Left cardiac atrium (tissue), 4 donors: Measurements from ENCODE around the gene SLC49A3. TPM values are rescaled to one million over a fixed set of nuclear protein-coding genes. Genes with fewer than 3 reads are reported as not detected.

Experiments
- ATAC-seq, 2 donors: fragments of 200-7000 bp; cut with Tn5 transposase; one replicate each; pipeline ENCODE4 v1.9.1; 2020; ENCODE audit warnings: mild to moderate bottlenecking in 2 of 2, moderate library complexity in 2 of 2
- DNase-seq: peaks from one replicate; pipeline ENCODE4 v3.0.0-alpha.2; 2020
- intact Hi-C, 2 donors: fragments of 100-400 bp; cut with DNase I; formaldehyde crosslinking; loops; one replicate each; pipeline versions ENCODE4 v1.14.1 to v1.15.1; 2022 to 2023
- total RNA-seq, 2 donors: library from RNA; stranded (reverse); fragmentation: NEBNext Ultra II Directional; extraction: Animal tissue kit (Norgen Biotek cat#: 25700); gene quantifications; one replicate each; pipeline ENCODE4 v1.2.1, GENCODE V29; 2021
- donor health status: DM: no; HTN: yes; CAD: no.
- donor health status: DM: no; HTN: yes; CAD: no; lungs with severe emphysema.
- donor health status: DM: yes; HTN: yes; CAD: no.
- donor health status: Dilated cardiomyopathy.

SLC49A3 gene
- total RNA-seq, 2 donors from 2014 or later, result 14.0 to 17.2 TPM

DNA sequence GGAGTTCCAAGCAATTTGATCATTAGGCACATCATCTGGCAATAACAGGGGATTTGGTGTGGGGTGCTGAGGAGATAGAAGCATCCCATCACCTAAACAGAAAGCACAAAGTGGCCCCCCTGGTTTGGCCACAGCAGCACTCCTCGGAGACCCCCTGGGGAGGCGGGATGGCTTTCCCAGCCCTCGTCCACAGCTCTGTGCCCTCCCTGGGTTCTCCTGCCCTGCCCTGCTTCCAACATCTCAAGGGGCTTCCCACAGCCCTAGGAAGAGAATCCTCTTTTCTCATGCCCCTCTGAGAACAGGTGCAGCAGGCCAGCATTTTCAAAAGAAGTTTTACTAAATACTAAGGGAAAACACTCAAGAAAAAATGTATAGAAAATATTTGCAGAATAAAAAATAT is 27.7 kb downstream of the SLC49A3 start:
- intact Hi-C loops, result no loop called here
- no peak for DNase-seq
- ATAC-seq, result no peak

DNA sequence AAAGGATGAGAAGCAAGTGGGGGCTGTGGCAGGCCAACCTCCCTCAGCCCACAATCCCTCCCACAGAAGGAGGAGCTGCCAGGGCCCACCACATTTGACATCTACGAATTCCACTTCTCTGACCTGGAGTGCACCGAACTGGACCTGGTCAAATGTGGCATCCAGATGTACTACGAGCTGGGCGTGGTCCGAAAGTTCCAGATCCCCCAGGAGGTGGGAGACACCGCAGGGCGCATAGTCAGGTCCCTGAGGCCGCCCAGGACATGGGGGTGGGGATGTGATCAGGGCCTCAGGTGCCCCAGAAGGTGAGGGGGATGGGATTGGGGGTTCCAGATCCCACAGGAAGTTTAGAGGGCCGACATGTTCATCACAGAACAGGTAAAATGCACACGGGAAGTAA is 28.6 kb downstream of the SLC49A3 start:
- DNase-seq, result no peak
- intact Hi-C loops, result no loop called here
- no peak for ATAC-seq

DNA sequence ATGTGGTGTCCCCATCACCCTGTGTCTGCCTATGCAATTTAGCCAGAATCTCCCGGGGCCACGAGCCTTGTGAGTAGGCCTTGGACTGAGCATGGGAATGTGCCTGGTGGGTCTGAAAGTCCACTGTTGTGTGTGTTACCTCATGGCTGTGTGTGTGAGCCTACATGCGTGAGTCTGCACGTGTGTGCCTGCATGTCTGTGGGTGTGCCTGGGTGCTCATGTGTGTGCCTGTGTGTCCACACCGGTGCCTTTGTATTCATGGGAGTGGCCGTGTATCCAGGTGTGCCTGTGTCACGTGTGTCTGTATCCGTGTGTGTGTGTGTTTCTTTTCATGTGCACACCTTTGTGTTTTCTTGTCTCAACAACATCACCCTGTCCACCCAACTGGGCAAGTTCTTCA is 29.1 kb downstream of the SLC49A3 start:
- intact Hi-C loops, result no loop called here
- ATAC-seq (no peak), DNase-seq (no peak)

DNA sequence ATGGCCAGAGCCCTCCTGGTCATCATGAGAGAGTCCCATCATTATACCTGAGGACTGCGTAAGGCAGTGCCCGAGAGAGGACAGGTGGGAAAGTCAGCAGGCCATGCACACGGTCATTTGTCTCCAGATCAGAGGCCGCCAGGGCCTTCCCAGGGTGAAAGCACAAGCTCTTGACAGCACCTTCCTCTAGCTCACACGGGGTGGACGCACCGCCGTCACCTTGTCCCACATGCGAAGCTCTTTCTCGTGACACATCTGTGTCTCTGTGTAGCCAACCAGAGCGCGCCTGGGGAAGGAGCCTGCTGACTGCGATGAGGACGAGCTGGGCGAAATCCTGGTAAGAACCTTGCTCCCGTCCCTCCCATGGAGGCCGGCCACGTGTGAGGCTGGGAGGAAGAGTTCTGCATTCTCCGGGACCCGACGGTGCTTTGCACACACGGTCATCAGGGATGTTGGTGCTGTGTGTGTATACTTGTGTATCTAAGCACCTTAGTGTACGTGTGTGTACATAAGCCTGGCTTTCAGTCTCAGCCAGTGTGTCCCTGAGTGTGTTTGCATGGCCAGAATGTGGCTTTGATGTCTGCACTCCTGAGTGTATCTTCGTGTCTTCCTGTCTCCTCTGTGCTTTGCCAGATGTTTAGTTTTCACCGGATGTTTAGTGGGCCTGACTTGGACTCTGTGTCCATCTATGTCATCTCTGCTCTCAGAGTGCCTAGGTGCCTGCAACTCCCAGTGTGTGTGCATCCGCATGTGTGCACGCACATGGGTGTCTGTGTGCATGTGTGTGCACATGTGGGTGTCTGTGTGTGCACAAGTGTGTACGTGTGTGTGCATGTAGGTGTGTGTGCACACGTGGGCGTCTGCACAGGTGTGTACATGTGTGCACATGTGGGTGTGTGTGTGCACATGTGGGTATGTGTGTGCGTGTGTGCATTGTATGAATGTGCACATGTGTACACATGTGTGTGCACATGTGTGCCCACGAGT is 30.0 kb downstream of the SLC49A3 start:
- DNase-seq (no peak), ATAC-seq (no peak)
- intact Hi-C loops, result no loop called here

DNA sequence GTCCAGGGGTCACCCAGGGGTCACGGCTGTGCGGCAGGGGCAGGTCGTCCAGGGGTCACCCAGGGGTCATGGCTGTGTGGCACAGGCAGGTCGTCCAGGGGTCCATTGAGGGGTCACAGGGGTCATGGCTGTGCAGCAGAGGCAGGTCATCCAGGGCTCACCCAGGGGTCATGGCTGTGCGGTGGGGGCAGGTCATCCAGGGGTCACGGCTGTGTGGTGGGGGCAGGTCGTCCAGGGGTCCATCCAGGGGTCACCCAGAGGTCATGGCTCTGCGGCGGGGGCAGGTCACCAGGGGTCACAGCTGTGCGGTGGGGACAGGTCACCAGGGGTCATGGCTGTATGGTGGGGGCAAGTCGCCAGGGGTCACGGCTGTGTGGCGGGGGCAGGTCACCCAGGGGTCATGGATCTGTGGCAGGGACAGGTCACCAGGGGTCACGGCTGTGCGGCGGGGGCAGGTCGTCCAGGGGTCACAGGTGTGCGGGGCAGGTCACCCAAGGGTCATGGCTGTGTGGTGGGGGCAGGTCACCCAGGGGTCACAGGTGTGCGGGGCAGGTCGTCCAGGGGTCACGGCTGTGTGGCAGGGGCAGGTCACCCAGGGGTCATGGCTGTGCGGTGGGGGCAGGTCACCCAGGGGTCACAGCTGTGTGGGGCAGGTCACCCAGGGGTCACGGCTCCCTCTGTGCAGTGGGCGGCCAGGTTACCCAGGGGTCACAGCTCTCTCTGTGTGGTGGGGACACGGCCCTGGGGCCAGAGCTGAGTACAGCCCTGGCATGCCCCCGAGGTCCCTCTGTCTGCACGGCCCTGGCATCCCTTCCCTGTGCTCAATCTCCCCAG is 30.9 kb downstream of the SLC49A3 start:
- intact Hi-C loops, result no loop called here
- no peak for ATAC-seq
- DNase-seq, result no peak

DNA sequence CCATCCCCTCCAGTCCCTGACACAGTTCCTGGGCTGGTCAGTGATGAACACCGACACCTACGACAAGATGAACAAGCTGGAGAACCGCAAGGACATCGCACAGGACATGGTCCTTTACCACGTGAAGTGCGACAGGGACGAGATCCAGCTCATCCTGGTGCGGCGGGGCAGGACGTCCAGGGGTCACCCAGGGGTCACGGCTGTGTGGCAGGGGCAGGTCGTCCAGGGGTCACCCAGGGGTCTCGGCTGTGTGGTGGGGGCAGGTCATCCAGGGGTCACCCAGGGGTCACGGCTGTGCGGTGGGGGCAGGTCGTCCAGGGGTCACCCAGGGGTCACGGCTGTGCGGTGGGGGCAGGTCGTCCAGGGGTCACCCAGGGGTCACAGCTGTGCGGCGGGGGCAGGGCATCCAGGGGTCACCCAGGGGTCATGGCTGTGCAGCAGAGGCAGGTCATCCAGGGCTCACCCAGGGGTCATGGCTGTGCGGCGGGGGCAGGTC is 31.6 kb downstream of the SLC49A3 start:
- no peak for ATAC-seq
- no peak for DNase-seq
- intact Hi-C loops, result no loop called here

DNA sequence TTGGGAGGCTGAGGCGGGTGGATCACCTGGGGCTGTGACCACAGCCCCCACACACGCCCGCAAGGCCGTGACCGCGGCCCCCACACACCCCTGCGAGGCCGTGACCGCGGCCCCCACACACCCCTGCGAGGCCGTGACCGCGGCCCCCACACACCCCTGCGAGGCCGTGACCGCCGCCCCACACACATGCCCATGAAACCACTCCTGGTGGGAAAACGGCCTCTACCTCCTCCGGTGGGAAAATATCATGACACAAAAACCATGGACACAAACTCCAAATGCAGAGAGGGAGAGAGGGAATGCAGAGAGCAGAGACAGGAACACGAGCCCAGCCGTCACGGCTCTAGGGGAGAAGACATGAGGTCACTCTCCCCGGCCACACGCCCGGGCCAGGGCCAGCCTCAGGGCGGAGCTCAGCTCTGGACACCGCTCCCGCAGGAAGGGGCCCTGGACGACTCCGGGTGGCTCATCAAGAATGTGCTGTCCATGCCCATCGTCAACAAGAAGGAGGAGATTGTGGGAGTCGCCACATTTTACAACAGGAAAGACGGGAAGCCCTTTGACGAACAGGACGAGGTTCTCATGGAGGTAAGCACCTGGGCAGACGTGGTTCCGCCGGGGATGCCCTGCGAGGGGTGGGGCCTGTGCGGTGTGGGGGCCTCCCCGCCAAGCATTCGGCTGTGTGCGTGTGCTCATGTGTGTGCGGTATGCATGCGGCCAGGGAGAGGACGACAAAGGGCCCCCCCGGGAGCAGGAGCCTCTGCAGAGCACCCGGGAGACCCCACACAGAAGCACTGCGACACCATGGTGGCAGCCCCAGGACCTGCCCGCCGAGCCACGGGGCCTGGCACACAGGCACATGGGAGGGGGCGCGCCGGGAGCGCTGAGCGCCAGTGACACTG is 32.3 kb downstream of the SLC49A3 start:
- intact Hi-C loops, result no loop called here
- no peak for DNase-seq
- peak in 1 of 2 donors; percentile 13 for ATAC-seq

DNA sequence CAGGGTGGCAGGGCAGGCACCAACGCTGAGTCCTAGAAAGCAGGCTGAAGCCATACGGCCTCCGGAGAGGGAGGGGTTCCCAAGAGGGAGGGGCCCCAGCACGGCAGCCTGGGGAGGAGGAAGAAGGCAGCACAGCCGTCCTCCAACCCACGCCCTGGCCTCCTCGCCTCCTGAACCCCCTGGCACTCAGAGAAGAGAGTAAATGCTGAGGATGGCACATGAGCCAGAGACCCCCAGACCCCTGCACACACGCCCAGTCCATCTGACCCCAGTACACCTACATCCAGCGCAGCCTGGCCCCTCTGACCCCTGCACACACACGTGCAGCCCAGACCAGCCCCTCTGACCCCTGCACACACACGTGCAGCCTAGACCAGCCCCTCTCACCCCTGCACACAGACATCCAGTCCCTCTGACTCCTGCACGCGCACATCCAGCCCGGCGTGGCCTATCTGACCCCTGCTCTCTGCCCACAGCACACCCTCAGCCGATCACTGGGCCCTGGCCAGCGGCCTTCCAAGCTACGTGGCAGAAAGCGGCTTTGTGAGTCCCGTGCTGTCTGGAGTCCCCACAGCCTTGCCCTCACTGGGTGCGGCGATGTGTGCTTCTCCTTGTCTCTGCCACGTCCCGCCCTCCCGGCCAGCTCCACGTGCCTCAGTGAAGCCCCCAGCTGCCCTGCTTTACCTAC is 33.3 kb downstream of the SLC49A3 start:
- intact Hi-C loops, result no loop called here
- no peak for DNase-seq
- ATAC-seq, result no peak

DNA sequence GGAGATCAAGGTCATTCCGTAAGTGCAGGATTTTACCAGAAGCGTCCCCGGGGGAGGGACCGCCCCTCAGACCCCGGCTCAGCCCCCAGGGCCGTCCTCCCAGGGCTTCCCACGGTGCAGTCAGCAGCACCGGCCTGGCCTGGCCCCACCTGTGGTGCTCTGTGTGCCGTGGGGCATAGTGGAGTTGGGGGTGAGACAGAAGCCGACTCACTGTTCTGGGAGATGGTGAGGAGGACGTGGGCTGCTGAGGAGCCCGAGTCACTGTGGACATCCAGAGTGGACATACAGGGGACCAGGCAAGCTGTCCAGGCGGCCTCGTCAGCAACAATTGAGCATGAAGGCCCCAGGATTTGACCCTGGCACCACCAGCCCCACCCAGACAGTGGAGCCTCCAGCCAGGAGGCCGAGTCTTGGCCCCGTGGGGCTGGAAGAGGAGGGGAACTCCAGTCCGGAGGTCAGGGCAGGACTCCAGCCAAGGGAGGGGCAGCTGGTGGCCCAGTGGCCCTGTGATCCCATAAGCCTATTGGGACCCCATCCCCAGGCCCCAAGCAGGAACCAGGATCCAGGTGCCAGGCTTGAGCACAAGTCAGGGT is 34.0 kb downstream of the SLC49A3 start:
- DNase-seq (no peak), ATAC-seq (no peak)
- intact Hi-C loops, result no loop called here

DNA sequence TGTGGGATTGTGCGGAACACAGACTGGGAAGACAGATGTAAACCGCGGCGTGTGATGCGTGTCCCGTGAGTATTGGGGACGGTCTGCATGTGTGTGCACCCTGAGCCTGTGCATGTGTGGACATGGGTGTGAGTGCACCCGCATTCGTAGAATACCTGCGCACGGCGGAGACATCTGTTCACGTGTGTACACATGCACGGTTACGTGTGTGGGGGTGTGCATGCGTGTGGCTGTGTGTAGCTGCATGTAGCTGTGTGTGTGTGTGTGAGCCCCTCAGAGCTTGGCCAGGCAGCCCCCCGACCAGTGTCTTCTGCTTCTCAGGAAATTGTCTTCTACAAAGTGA is 34.5 kb downstream of the SLC49A3 start:
- no peak for ATAC-seq
- no peak for DNase-seq

DNA sequence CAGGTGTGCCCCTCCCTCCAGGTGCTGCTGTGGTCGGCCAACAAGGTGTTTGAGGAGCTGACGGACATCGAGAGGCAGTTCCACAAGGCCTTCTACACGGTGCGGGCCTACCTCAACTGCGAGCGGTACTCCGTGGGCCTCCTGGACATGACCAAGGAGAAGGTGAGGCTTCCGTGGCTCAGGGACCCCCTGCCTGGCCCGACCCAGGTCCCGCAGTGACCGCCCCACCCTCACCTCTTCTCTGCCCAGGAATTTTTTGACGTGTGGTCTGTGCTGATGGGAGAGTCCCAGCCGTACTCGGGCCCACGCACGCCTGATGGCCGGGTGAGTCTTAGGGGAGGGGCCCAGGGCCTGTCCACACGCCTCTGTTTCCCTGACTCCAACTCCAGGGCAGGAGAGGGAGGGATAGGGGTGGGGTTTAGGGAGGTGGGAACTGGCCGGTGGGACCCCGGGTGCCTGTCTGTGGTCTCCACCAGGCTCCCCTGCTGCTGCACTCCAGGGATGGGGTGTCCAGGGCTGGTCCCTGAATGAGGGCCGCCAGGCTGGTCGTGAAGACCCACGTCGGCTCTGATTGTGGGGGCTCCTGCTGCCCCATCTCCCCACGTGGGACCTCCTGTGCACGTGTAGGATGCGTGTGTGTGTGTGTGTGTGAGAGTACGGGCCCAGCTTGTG is 35.0 kb downstream of the SLC49A3 start:
- DNase-seq, result no peak

More for the DNA sequence above, 34.5 kb downstream of the SLC49A3 start:
- intact Hi-C loops, result no loop called here

DNA sequence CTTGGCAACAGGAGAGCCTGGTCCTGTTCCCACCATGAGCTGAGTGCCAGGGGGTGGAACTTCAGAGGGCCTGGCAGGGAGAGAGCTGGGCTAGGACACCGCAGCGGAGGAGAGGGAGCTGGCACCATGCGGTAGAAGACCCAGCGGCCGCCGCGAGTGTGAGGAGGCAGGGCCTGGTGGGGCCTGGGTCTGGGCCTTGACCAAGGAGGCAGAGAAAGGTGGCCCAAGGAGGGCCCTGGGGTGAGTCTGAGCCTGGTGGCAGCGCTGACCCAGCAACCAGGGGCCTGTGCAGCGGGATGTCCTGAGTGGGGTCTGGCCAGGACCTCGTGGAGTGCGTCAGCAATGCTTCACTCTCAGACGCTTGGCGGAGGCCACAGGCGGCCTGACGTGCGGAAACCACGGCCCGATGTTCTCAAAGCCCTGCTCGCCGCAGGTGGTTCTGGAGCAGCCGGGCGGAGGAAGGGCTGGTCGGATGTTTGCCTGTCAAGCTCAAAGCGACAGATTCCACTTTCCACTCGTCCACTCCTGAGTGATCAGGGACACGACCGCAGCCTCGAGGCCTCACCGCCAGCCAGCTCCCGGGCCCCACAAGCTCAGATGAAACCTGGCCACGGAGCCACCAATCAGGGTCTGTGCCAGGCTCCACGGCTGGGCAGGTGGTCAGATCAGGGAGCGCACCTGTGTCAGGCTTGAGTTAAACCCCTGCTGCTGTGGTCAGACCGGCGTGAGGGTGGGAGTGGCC is 35.7 kb downstream of the SLC49A3 start:
- intact Hi-C loops, result no loop called here

More for the DNA sequence above, 35.0 kb downstream of the SLC49A3 start:
- no peak for ATAC-seq
- intact Hi-C loops, result no loop called here

DNA sequence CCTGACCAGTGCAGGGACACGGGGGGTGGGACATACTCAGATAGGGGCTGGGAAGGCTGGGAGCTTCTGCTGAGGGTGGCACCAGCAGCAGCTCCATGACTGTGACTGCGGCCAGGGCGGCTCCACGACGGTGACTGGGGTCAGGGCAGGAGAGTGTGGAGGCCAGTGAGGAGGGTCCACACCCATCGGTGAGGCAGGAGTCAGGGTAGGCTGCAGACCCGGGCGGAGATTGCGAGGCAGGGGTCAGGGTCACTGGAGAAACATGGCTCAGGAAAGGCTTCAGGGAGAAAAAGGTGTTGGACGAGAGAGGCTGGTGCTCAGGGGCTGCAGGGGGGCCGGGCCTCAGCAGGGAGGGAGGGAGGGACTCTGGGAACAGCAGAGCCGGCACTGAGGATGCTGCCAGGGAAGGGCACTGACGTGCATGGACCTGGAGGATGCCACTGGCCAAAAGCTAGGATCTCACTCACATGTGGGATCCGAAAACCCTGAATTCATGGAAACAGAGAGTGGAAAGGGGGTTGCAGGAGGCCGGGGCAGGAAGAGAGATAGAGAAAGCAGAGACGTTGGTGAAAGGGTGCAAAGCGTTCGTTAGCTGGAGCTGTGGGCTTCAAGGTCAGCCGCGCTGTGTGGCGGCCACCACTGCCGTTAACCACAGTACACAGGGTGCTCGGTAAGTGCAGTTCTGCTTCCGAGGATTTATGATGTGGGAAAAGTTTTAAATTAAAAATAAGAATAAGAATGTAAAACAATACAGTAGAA is 36.9 kb downstream of the SLC49A3 start:
- DNase-seq, result no peak
- ATAC-seq, result peak in 1 of 2 donors; percentile 4
- intact Hi-C loops, result no loop called here

More for the DNA sequence above, 35.7 kb downstream of the SLC49A3 start:
- ATAC-seq, result no peak
- DNase-seq, result no peak

DNA sequence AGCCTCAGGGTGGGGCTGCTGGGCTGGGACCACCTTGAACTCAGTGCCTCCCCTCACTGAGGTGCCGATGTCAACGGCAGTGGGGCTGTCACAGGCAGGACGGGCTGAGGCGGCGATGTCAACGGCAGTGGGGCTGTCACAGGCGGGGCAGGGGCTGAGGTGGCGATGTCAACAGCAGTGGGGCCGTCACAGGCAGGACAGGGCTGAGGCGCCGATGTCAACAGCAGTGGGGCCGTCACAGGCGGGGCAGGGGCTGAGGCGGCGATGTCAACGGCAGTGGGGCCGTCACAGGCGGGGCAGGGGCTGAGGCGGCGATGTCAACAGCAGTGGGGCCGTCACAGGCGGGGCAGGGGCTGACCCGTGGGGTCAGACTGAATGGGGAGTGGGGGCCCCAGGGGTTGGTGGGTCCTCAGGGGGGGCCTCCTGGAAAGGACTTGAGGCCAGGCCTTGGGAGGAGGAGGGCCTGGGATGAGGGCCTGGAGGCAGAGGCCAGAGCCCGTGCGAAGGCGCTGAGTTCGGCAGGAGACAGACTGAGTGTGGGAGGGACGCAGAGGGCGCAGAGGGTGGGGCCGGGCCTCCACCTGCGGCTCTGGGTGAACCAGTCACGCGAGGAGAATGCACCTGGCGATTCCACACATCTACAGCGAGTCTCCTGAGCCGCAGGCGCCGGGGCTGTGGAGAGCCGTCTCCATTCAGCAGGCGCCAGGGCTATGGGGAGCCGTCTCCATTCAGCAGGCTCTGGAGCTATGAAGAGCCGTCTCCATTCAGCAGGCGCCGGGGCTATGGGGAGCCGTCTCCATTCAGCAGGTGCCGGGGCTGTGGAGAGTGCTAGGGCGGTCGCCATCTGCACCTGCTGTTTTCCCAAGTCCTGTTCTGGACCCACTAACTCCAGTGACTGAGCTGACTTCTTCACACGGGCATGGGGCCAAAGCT is 37.7 kb downstream of the SLC49A3 start:
- no peak for DNase-seq
- peak in 1 of 2 donors; percentile 17 for ATAC-seq
- intact Hi-C loops, result no loop called here

DNA sequence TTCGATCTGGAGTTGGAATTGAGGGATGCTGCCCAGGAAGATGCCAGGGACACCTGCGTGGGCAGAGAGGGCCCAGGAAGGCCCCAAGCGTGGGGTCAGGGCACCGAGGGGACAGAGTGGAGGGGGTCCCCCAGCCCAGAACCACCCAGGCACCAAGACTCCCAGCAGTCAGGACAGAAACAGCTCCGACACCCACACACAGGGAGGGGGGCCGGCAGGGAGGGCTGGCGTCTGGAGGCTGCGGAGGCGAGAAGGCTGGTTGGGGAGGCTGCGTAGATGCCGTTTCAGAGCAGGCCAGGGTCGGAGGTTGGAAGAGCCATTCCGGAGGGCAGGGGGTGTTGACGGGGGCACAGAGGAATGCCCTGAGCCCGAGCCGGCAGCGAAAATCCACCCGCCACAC is 38.5 kb downstream of the SLC49A3 start:
- intact Hi-C loops, result no loop called here
- no peak for DNase-seq
- no peak for ATAC-seq
